Suprapubic skin (tissue), 4 donors: ENCODE measurements around the gene SPATA2. TPM values are rescaled to one million over a fixed set of nuclear protein-coding genes. Genes with fewer than 3 reads are reported as not detected.
"Not testable (repeated sequence)": the region's sequence is repeated elsewhere in the genome, so short reads cannot be mapped to it uniquely, and the experiment has no call there.

ENCODE experiments used
- DNase-seq, 2 donors: peaks; one replicate each; pipeline ENCODE4 v3.0.0-alpha.2; 2019; ENCODE audit warnings: low spot score in 2 of 2
- H3K27ac ChIP-seq: fragments of 200-600 bp; sonication (generic); one replicate; pipeline ENCODE4 v1.5.1; 2019
- H3K27me3 ChIP-seq: fragments of 200-600 bp; sonication (generic); one replicate; pipeline ENCODE4 v1.5.1; 2019
- H3K36me3 ChIP-seq: fragments of 200-600 bp; sonication (generic); one replicate; pipeline ENCODE4 v1.5.1; 2019
- H3K4me1 ChIP-seq: fragments of 200-600 bp; sonication (generic); one replicate; pipeline ENCODE4 v1.5.1; 2019
- H3K4me3 ChIP-seq: fragments of 200-600 bp; sonication (generic); one replicate; pipeline ENCODE4 v1.5.1; 2019; ENCODE audit warnings: mild to moderate bottlenecking
- H3K9me3 ChIP-seq: fragments of 200-600 bp; sonication (generic); one replicate; pipeline ENCODE4 v1.5.1; 2019
- EP300 ChIP-seq: sonication (generic); formaldehyde crosslinking; IDR thresholded peaks from one replicate; pipeline ENCODE4 v1.6.1; 2017; ENCODE audit warnings: antibody characterized with exemption
- POLR2A ChIP-seq, 2 donors: fragments of 450-650 bp; IDR thresholded peaks; one replicate each; pipeline ENCODE4 v1.6.1; 2017; ENCODE audit warnings: antibody characterized with exemption in 2 of 2, mild to moderate bottlenecking in 2 of 2, moderate library complexity in 2 of 2
- POLR2AphosphoS5 ChIP-seq, 3 donors: sonication (generic); formaldehyde crosslinking; IDR thresholded peaks; one replicate each; pipeline ENCODE4 v1.6.1; 2017; ENCODE audit warnings: antibody characterized with exemption in 3 of 3
- WGBS: methylation state at CpG from one replicate; pipeline ENCODE4 v1.1.5; 2018; 5-methylcytosine and 5-hydroxymethylcytosine counted together
- total RNA-seq, 4 donors: library from RNA; depleted of rRNA; stranded (reverse); fragments of >200 nt; gene quantifications; one replicate each; pipeline ENCODE4 v1.1.0, GENCODE V29; 2016
- TF ChIP-seq, protein P1 (sequence below), 2 donors: fragments of 200-600 bp in 1 of 2; fragments of 450-650 bp in 1 of 2; sonication (generic) in 1 of 2; IDR thresholded peaks; one replicate each; pipeline ENCODE4 v1.5.1; 2016 to 2019; ENCODE audit warnings: antibody characterized with exemption in 2 of 2, mild to moderate bottlenecking in 1 of 2, moderate library complexity in 1 of 2

The SPATA2 gene
- total RNA-seq, 4 donors from 2014 or later: 7.3 to 9.3 (median 8.7) TPM

DNA sequence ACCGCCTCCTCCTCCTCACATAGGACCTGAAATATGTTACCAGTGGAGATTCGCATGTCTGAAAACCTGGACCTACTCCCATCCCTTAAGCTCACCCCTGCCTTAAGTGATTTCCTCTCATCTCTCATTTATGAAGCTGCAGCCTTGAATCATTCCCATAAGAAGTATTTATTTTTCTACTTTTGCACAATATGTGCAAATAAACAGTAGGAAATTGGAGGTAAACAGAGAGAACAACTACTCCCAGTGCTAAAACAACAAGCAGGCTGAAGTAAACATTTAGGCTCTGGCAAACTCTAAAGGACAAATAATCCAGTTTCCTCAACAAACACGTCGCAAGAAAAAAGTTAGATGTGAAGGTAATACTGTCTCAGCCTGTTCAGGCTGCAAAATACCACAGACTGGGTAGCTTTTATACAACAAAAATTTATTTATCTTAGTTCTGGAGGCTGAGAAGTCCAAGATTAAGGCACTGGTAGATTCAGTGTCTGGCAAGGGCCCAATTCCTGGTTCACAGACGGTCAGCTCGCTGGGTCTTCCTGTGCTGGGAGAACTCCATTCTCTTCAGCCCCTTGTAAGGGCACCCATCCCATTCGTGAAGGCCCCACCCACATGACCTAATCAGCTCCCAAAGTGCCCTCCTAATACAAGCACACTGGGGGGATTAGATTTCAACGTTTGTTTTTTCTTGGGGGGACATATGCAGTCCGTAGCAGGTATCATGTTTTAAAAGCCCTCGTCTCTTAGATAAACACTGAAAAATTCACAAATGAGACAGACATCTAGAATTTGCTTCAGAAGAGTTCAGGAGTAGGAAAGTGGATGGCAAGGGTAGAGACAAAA is 15.6 kb downstream of the SPATA2 start:
- TF ChIP-seq, protein P1, sequence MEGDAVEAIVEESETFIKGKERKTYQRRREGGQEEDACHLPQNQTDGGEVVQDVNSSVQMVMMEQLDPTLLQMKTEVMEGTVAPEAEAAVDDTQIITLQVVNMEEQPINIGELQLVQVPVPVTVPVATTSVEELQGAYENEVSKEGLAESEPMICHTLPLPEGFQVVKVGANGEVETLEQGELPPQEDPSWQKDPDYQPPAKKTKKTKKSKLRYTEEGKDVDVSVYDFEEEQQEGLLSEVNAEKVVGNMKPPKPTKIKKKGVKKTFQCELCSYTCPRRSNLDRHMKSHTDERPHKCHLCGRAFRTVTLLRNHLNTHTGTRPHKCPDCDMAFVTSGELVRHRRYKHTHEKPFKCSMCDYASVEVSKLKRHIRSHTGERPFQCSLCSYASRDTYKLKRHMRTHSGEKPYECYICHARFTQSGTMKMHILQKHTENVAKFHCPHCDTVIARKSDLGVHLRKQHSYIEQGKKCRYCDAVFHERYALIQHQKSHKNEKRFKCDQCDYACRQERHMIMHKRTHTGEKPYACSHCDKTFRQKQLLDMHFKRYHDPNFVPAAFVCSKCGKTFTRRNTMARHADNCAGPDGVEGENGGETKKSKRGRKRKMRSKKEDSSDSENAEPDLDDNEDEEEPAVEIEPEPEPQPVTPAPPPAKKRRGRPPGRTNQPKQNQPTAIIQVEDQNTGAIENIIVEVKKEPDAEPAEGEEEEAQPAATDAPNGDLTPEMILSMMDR (IDR thresholded peaks at IDR 0.05): no peak
- no peak for TF ChIP-seq EP300
- no peak for TF ChIP-seq POLR2A (IDR thresholded peaks at IDR 0.05)
- no peak for DNase-seq
- Histone ChIP-seq H3K36me3 (peaks cover 16% of the 10 kb centered on the region), H3K27me3 (no peaks in the 10 kb centered on the region), H3K9me3 (no peaks in the 10 kb centered on the region), H3K4me1 (no peaks in the 10 kb centered on the region), H3K4me3 (no peak overlapping the region), H3K27ac (no peak overlapping the region)
- 80% methylated on average over 10 of the region's 10 CpGs for WGBS

DNA sequence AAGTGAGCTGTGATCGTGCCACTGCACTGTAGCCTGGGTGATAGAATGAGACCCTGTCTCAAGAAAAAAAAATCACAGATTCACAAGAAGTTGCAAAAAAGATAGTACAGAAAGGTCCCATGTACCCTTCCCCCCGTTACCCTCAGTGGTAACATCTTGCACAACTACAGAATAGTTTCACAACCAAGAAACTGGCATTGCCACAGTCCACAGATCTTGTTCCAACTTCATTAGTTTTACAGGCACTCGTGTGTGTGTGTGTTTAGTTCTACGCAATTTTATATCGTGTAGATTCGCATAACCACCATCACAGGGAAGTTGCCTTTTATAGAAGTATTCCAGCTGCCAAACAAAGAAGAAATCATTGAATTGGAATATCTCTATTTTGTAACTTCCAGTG is 19.1 kb downstream of the SPATA2 start:
- WGBS: 76% methylated on average over 6 of the region's 6 CpGs
- no peaks in the 10 kb centered on the region for H3K36me3 ChIP-seq
- H3K27me3 ChIP-seq: no peaks in the 10 kb centered on the region
- TF ChIP-seq, protein P1 (IDR thresholded peaks at IDR 0.05): no peak
- TF ChIP-seq POLR2A (IDR thresholded peaks at IDR 0.05) (no peak), EP300 (no peak)
- H3K4me3 ChIP-seq: no peak overlapping the region
- H3K27ac ChIP-seq: no peak overlapping the region
- DNase-seq: no peak
- peaks cover 4% of the 10 kb centered on the region for H3K4me1 ChIP-seq
- H3K9me3 ChIP-seq: no peaks in the 10 kb centered on the region

DNA sequence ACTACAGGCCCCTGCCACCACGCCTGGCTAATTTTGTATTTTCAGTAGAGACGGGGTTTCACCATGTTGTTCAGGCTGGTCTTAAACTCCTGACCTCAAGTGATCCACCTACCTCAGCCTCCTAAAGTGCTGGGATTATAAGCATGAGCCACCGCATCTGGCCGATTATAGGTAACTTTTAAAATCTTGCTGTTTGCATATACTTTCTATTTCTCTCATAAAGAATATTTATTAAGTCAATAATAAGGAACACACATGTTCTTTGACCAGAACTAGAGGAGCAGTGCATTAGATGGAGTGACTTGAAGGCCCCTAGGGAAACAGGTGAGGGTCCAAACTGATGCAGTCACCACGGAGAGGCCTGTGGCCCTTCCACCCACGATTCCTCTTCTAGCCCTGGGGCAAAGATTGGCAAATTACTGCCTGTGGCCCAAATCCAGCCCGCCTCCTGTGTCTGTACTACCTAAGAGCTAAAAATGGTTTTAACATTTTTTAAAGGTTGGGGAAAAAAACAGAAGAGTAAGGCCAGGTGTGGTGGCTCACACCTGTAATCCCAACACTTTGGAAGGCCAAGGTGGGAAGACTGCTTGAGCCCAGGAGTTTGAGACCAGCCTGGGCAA is 19.7 kb downstream of the SPATA2 start:
- not testable (repeated sequence) for H3K4me1 ChIP-seq, DNase-seq, H3K27ac ChIP-seq, H3K9me3 ChIP-seq, H3K27me3 ChIP-seq, H3K36me3 ChIP-seq, H3K4me3 ChIP-seq
- 81% methylated on average over 7 of the region's 7 CpGs for WGBS

DNA sequence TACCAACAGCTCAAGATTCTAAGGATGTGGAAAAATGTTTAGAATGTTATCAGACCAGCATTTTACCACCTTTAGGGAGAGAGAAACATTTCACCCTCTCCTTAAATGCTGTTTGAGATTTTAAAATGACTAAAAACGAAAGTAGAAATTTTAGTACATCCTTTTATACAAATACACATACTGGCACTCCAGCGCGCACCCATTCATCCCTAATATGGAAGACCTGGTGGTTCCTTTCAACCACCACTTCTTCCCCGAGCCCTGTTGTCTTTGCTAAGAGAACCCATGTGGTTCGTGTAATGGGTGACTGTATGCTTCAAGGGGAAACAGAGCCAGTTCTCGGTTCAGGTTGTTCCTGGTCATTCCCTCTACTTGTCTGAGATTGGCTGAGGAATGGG is 21.3 kb downstream of the SPATA2 start:
- TF ChIP-seq, protein P1 (IDR thresholded peaks at IDR 0.05): no peak
- TF ChIP-seq POLR2AphosphoS5 (IDR thresholded peaks at IDR 0.05): no peak
- Histone ChIP-seq H3K9me3 (no peaks in the 10 kb centered on the region), H3K4me3 (no peak overlapping the region), H3K4me1 (peaks cover 12% of the 10 kb centered on the region), H3K36me3 (peaks cover 2% of the 10 kb centered on the region), H3K27me3 (no peaks in the 10 kb centered on the region), H3K27ac (no peak overlapping the region)
- DNase-seq: no peak
- WGBS: 71% methylated on average over 6 of the region's 6 CpGs

DNA sequence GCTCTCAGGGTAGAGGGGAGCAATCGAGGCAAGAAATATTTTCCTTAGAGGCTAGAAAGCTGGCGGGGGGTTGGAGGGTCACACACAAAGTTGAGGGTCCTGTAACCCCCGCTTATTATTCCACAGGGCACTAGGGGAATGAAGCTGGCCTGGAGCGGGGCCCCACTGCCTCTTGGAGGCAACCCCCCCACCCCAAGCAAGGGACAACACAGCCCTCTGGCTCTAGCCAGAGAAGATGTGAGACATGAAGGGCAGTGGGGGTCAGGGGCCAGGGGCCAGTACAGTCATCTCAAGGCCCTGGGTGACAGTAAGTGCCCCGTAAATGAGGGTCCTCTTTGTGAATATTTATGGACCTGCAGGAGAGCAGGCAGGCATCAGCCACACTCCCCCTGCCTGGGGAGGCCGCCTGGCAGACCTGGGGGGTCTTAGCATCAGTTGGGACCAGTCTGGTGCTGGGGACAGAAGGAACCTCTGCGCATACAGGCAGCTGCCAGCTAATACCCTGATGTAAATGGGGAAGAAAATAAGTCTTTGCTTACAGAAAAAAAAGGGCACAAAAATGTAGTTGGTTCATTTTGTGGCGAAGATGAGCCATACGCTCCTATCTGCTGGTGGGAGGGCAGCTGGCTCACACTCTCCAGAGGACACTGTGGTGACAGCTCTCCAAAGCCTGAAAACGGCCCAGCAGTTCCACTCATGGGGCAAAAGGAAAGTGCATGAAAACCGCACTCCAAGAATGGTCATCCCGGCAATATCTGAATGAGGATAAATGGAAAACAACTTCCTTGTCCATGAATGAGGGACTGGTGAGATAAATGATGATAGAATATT is 21.9 kb downstream of the SPATA2 start:
- Histone ChIP-seq H3K9me3 (no peaks in the 10 kb centered on the region), H3K27me3 (no peaks in the 10 kb centered on the region), H3K4me3 (no peak overlapping the region), H3K27ac (no peak overlapping the region), H3K36me3 (peaks cover 6% of the 10 kb centered on the region), H3K4me1 (peaks cover 13% of the 10 kb centered on the region)
- 75% methylated on average over 8 of the region's 12 CpGs for WGBS
- no peak for DNase-seq
- TF ChIP-seq, protein P1 (IDR thresholded peaks at IDR 0.05): no peak
- no peak for TF ChIP-seq POLR2A (IDR thresholded peaks at IDR 0.05)
- no peak for TF ChIP-seq EP300
- TF ChIP-seq POLR2AphosphoS5 (IDR thresholded peaks at IDR 0.05): no peak
